Cardiac septum (tissue), 1 donor: ENCODE data around the gene NIN. TPM values are rescaled to one million over a fixed set of nuclear protein-coding genes. Genes with fewer than 3 reads are reported as not detected.
"Not testable (repeated sequence)": the region's sequence is repeated elsewhere in the genome, so short reads cannot be mapped to it uniquely, and the experiment has no call there.

ENCODE experiments used
- DNase-seq: peaks from one replicate; pipeline ENCODE4 v3.0.0-alpha.2; 2020; ENCODE audit warnings: low spot score
- intact Hi-C: fragments of 100-400 bp; cut with DNase I; formaldehyde crosslinking; loops from one replicate; pipeline ENCODE4 v1.14.0; 2022
- total RNA-seq: library from RNA; stranded (reverse); fragmentation: NEBNext Ultra II Directional; extraction: Animal tissue kit (Norgen Biotek cat#: 25700); gene quantifications from one replicate; pipeline ENCODE4 v1.2.1, GENCODE V29; 2021
- donor health status: DM: no; HTN: no; CAD: no.

Gene NIN
- total RNA-seq, 1 donor from 2014 or later: 59.2 TPM

- intact Hi-C loops: no loop called here
- DNase-seq: no peak
These were observed 8.4 kb downstream of the NIN start for GRCh38 chr14:50822501-50823042.

GRCh38 chr14:50821510-50822464 lies 9.2 kb downstream of the NIN start:
- peak; percentile 91 for DNase-seq

DNA sequence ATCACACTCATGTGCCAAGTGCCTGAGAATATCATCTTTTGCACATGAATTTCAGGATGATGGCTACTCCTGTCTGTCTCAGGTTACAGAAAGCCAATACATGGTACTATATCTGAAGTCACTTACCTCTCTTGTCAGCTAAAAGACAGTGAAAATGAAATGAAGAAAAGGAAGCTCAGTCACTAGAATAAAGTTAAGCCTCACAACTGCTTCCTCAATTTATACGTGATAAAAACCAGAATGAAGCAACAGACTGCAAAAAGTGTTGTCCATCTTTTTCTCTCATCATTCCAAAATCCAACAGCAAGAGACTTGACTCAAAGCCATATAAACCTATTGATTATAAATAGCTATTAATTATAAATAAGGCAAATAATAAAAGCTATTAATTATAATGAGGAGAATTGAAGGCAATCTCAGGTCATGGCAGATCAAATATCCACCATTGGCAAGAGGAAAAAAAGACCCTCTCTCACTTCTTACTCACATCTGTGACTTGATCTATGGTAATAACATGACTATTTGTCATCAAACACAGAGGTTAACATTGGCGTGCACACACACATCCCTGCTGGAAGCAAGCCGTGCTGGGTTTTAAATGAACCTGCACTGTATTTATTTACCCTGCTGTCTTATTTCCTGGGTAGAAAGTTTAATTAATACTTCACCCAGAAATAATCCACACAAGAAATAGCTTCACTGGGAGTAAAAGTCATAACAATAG lies 10.0 kb downstream of the NIN start:
- no peak for DNase-seq
- intact Hi-C loops: no loop called here

More at GRCh38 chr14:50821510-50822464, 9.2 kb downstream of the NIN start:
- intact Hi-C loops: no loop called here

DNA sequence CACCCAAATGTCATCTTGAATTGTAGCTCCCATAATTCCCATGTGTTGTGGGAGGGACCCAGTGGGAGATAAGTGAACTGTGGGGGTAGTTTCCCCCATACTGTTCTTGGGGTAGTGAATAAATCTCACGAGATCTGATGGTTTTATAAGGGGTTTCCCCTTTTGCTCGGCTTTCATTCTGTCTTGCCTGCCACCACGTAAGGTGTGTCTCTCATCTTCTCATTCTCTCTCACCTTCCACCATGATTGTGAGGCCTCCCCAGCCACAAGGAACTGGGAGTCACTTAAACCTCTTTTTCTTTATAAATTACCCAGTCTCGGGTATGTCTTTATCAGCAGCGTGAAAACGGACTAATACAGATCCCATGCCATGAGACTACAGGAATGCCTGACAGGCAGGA lies 11.7 kb downstream of the NIN start:
- DNase-seq, intact Hi-C loops: not testable (repeated sequence)

- DNase-seq: no peak
- intact Hi-C loops: no loop called here
These were observed 14.4 kb downstream of the NIN start for GRCh38 chr14:50816395-50817047.

DNA sequence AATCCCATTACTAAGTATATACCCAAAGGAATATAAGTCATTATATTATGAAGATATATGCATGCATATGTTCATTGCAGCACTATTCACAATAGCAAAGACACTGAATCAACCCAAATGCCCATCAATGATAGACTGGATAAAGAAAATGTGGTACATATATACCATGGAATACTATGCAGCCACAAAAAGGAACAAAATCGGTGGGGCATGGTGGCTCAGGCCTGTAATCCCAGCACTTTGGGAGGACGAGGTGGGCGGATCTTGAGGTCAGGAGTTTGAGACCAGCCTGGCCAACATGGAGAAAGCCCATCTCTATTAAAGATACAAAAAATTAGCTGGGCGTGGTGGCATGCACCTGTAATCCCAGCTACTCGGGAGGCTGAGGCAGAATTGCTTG lies 15.4 kb downstream of the NIN start:
- intact Hi-C loops: not testable (repeated sequence)

DNA sequence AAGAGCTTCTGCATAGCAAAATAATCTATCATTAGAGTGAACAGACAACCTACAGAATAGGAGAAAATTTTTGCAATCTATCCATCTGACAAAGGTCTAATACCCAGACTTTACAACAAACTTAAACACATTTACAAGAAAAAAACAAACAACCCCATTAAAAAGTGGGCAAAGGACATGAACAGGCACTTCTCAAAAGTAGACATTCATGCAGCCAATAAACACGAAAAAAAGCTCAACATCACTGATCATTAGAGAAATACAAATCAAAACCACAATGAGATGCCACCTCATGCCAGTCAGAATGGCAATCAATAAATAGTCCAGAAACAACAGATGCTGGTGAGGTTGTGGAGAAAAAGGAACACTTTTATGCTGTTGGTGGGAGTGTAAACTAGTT lies 15.9 kb downstream of the NIN start:
- DNase-seq, intact Hi-C loops: not testable (repeated sequence)

More for the DNA sequence above, 15.4 kb downstream of the NIN start:
- DNase-seq: not testable (repeated sequence)

DNA sequence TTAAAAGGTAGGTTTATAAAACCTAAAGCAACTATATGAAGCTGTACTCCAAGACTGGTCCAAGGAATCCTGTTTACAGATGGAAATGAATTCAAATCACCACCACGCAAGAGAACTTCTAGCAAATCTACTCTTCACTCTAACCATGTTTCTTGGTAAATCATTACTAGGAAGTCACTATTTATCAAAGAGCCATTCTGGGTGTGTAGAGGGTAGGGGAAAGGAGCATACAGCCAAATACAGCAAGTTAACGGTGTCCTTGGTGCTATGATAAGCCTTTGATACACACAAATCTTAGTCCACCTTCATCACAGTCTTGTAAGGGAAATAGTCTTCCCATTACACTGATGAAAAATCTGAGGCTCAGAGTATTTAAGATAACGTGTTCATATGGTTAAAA lies 16.8 kb downstream of the NIN start:
- intact Hi-C loops: no loop called here
- no peak for DNase-seq

DNA sequence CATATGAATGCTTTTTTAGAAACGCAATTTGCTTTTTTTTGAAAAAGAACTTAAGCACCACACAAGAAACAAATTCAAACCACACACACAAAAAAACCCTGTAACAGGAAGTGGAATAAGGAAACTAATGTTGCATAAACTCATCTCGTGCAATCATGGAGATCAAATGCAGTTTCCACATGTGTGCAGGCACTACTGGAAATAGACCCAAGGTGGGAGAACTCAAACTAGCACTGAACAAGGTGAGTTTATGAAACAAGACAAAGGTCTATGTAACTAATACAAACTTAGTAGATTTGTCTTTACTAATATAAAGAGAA lies 17.5 kb downstream of the NIN start:
- intact Hi-C loops: no loop called here
- DNase-seq: no peak

- no peak for DNase-seq
- intact Hi-C loops: no loop called here
These were observed 18.0 kb downstream of the NIN start for GRCh38 chr14:50812856-50813543.

DNA sequence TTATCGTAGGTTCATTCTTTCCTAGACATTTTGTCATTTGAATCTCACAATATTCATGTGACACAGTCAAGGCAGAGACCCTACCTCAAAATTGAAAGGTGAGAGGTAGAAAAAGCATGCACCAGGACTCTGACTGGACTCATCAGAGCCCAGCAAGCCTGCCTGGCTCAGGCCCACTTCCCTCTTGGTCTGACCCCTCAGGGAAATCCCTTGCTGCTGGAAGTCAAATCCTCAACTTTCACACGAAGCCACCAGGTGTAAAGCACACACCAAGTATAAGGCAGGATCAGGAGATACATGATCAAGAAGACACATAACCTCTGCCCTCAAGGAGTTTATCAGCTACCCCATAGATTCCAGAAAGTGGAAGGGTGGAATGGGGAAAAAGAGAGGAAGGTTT lies 18.8 kb downstream of the NIN start:
- intact Hi-C loops: no loop called here
- DNase-seq: no peak

- intact Hi-C loops: no loop called here
- DNase-seq: no peak
These were observed 22.9 kb downstream of the NIN start for GRCh38 chr14:50808053-50808452.

- no peak for DNase-seq
- intact Hi-C loops: no loop called here
These were observed 24.6 kb downstream of the NIN start for GRCh38 chr14:50806241-50806933.

GRCh38 chr14:50805396-50805795 lies 25.6 kb downstream of the NIN start:
- intact Hi-C loops: no loop called here

GRCh38 chr14:50804181-50804721 lies 26.7 kb downstream of the NIN start:
- DNase-seq: no peak
- intact Hi-C loops: no loop called here

More at GRCh38 chr14:50805396-50805795, 25.6 kb downstream of the NIN start:
- DNase-seq: no peak

GRCh38 chr14:50801706-50802105 lies 29.3 kb downstream of the NIN start:
- DNase-seq: no peak
- intact Hi-C loops: no loop called here

DNA sequence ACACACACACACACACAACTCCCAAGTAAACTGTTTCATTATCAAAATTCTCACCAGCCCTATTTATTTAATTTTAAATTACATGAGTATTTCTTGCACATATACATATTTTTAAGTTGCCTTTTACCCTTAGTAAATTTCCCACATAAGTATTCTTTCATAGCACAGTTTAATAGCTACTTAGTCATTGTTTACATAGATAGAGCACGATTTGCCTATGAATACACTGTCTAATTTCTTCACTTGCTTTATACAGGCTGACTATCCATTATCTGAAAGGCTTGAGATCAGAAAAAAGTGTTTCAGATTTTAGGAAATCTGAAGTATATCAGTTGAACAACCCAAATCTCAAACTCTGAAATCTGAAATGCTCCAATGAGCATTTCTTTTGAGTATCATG lies 30.9 kb downstream of the NIN start:
- intact Hi-C loops: no loop called here
- DNase-seq: no peak

- intact Hi-C loops: no loop called here
- no peak for DNase-seq
These were observed 32.9 kb downstream of the NIN start for GRCh38 chr14:50798048-50798421.
